Posterior vena cava (tissue), 2 donors: ENCODE data around the gene LIMA1. TPM values are rescaled to one million over a fixed set of nuclear protein-coding genes. Genes with fewer than 3 reads are reported as not detected.

Source experiments
- microRNA-seq, 2 donors: library from miRNA; unstranded; fragments of <30 nt; microRNA quantifications; one replicate each; pipeline ENCODE4 v1.2.0, GENCODE V29; 2020 to 2021; ENCODE audit warnings: borderline microRNAs expressed in 2 of 2
- total RNA-seq, 2 donors: library from RNA; stranded (reverse); fragmentation: NEBNext Ultra II Directional; extraction: Animal tissue kit (Norgen Biotek cat#: 25700); gene quantifications; one replicate each; pipeline ENCODE4 v1.2.1, GENCODE V29; 2021
- donor health status: DM: yes; HTN: yes; CAD: no.
- donor health status: DM: yes; HTN: yes; CAD: no.

LIMA1 gene
- total RNA-seq, 2 donors from 2014 or later = 80.2 to 103 TPM

Small RNA genes lying within 50 kb of the gene (microRNA-seq; reads per million reads assigned to microRNA genes)
- 0 reads per million in 2 donors for gene MIR1293

Other genes with a start within 250 kb of the LIMA1 start
- gene ASIC1, start 225.9 kb downstream of the LIMA1 start, total RNA-seq = 1 to 10 TPM; 2.5 to 4.2 TPM
- gene SMARCD1, start 198.2 kb downstream of the LIMA1 start, total RNA-seq = 10 to 100 TPM; 27.9 to 33.0 TPM
- 1 to 10 TPM; 1.5 to 4.5 TPM for gene GPD1, start 179.5 kb downstream of the LIMA1 start, total RNA-seq
- 10 to 100 TPM; 44.7 to 54.3 TPM for gene COX14, start 171.3 kb downstream of the LIMA1 start, total RNA-seq
- gene CERS5, start 116.2 kb downstream of the LIMA1 start, total RNA-seq = 10 to 100 TPM; 43.3 to 44.0 TPM
- gene FAM186A, start 113.1 kb upstream of the LIMA1 start, total RNA-seq = not detected
- gene LARP4, start 117.4 kb upstream of the LIMA1 start, total RNA-seq = 10 to 100 TPM; 63.2 to 72.0 TPM
- 10 to 100 TPM; 13.7 to 14.0 TPM for gene DIP2B, start 221.5 kb upstream of the LIMA1 start, total RNA-seq